CD4-positive, alpha-beta T cell treated with Interleukin-17A for 4 hours (primary cell): ENCODE results near the gene KCNH2.

Experiments used
- DNase-seq: peaks from one replicate; pipeline ENCODE4 v3.0.0-alpha.2; 2020; ENCODE audit warnings: mixed read lengths

KCNH2 gene

GRCh38 chr7:150901160-150902035 is 76.7 kb downstream of the KCNH2 start:
- no peak for DNase-seq

- DNase-seq: no peak
Observed at GRCh38 chr7:150900675-150901074, 77.4 kb downstream of the KCNH2 start.

DNA sequence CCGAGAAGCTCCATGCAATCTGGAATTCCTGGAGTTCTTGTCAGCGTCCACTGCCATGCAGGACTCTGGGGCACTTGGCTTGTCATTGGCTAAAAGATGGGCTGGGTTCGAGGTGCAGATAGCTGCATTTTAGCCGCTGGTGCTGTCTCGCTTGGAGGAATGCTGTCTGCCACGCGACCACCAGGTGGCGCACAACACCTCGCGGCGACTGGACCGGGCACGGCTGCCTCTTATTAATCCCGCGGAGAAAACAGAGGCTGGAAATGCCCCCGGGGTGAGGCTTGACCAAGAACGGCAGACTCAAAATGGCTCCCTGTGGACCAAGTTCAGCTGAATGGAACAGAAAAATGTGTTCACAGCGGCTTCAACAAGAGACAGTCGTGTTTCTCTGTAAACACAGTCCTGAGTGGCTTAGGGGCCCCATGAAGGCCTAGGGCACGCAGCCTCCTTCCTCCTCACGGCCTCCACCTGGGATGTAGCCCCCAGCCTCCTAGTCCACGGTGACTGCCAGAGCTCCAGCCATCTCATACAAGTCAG is 79.6 kb downstream of the KCNH2 start:
- peak; percentile 87 for DNase-seq

DNA sequence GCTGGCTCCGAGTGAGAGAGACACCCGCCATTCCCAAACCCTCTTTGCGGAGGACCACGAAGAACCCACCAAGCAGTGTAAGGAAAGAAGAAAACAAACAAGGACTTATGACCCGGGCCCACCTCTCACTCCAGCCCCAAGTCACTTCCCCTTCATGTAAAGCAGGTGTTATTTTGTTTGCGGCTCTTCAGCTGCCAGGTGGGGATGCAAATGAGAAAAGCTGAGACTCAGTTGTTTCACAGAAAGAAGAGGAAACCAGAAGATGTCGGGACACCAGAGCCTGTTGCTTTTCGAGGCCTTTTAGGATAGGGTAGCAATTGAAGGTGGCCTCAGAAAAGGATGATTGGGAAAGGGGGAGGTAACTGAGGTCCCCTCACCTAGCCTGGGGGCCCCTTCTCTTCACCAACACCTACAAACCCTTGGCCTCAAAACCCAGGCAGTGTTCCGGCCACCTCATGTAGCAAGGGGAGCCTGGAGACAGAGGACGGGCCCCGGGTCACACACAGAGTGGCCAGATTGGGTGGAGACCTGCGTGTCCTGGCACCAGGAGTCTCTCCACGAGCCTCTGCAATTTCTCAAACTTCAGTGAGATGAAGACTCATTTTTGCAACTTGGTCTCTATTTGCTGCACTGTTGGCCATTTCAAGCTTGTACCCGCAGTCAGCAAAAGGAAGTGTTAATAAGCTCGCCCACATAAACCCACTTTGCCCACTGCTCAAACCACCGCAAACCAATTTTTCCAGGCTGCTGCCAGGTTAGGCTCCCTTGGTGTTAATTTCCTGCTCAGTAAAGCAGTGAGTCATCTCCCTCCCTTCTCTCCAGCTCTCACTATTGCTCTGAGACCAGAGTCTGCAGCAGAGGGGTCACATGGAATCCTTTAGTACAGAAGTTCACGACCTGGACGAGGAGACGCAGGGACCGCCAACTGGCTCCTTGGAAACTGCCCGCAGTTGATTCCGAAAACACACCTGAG is 80.3 kb downstream of the KCNH2 start:
- DNase-seq: no peak

DNA sequence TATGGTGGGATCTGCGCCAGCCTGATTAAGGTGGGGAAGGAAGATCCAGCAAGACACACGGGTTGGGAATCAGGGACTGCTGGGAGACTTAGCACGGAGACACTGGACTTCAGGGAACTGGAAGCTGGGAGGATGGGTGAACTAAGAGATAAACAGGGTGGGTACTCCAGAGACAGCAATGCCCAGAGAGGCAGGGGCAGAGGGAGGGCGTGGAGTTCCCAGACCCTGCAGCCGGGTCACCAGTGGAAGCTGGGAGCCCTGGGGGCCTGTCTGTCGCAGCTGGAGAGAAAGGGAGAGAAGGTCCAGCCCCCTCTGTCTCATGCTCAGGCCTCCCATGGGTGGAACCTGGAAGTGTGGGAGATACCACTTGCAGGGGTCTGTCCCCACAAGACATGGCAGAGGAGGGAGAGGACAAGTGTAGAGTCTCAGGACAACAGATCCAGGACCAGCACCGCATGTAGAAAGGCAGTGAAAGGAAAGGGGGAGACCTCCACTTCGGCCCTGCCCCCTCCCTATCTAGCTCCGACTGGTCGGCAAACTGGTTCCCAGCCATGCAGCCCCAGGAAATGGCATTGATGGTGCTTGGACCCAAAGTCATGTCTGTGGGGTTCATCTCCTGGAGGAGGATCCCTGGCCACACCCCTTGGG is 81.4 kb downstream of the KCNH2 start:
- no peak for DNase-seq

DNA sequence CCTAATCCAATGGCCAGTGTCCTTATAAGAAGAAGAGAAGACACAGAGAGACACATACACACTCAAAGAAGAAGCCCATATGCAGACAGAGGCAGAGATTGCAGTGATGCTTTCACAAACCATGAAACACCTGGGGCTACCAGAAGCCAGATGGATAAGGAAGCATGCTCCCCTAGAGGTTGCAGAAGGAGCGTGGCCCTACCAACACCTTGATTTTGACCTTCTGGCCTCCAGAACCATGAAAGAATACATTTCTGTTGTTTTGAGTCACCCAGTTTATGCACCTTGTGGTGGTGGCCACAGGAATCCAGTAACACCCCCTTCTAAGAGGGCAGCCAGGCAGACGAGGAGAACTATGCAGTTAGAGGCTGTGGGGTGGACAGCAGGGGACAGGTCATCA is 82.3 kb downstream of the KCNH2 start:
- DNase-seq: no peak
